Embryonic facial prominence (tissue), 1 donor: ENCODE measurements around the gene R3HDM1.
"Not testable (repeated sequence)": the region's sequence is repeated elsewhere in the genome, so short reads cannot be mapped to it uniquely, and the experiment has no call there.

ENCODE experiments used
- DNase-seq: peaks from one replicate; pipeline ENCODE4 v3.0.0-alpha.2; 2016; ENCODE audit errors: extremely low spot score

The R3HDM1 gene

GRCh38 chr2:135709992-135710391, 178.7 kb downstream of the R3HDM1 start:
- DNase-seq: no peak

GRCh38 chr2:135715086-135715485, 183.8 kb downstream of the R3HDM1 start:
- DNase-seq: not testable (repeated sequence)

- DNase-seq: no peak
These were observed 196.9 kb downstream of the R3HDM1 start for GRCh38 chr2:135728064-135728743.

- DNase-seq: no peak
These were observed 201.3 kb downstream of the R3HDM1 start for GRCh38 chr2:135732561-135732960.

GRCh38 chr2:135733045-135733444, 201.8 kb downstream of the R3HDM1 start:
- DNase-seq: no peak

GRCh38 chr2:135736546-135736945, 205.3 kb downstream of the R3HDM1 start:
- no peak for DNase-seq

- DNase-seq: no peak
These were observed 208.9 kb downstream of the R3HDM1 start for GRCh38 chr2:135740206-135740605.

- DNase-seq: no peak
These were observed 209.7 kb downstream of the R3HDM1 start for GRCh38 chr2:135741043-135741394.

- DNase-seq: peak; percentile 97
These were observed 210.4 kb downstream of the R3HDM1 start, which contains the start of gene UBXN4 for GRCh38 chr2:135741395-135742324. Gene UBXN4 (plus strand): TSS chr2:135741855. CDS start chr2:135741930, 75 bp downstream.

- peak; percentile 54 for DNase-seq
These were observed 211.1 kb downstream of the R3HDM1 start for GRCh38 chr2:135742325-135742757.

GRCh38 chr2:135743860-135744259, 212.6 kb downstream of the R3HDM1 start:
- no peak for DNase-seq

- DNase-seq: no peak
These were observed 213.6 kb downstream of the R3HDM1 start for GRCh38 chr2:135744760-135745314.

- no peak for DNase-seq
These were observed 214.3 kb downstream of the R3HDM1 start for GRCh38 chr2:135745545-135745944.

- DNase-seq: no peak
These were observed 224.3 kb downstream of the R3HDM1 start for GRCh38 chr2:135755573-135755972.

GRCh38 chr2:135756692-135757091, 225.4 kb downstream of the R3HDM1 start:
- no peak for DNase-seq

- DNase-seq: no peak
These were observed 230.7 kb downstream of the R3HDM1 start for GRCh38 chr2:135762022-135762421.

GRCh38 chr2:135762530-135762929, 231.2 kb downstream of the R3HDM1 start:
- no peak for DNase-seq

- no peak for DNase-seq
These were observed 237.6 kb downstream of the R3HDM1 start for GRCh38 chr2:135768863-135769262.

GRCh38 chr2:135773319-135773718, 242.0 kb downstream of the R3HDM1 start:
- no peak for DNase-seq

- DNase-seq: no peak
These were observed 242.6 kb downstream of the R3HDM1 start for GRCh38 chr2:135773917-135774316.
